Measurements from ENCODE around the gene CACNG5.

Gene CACNG5

GRCh38 chr17:66934040-66934439 is 99.1 kb downstream of the CACNG5 start:
- DNase-seq (ENCODE audit: low read depth, low spot score): no peak
- no peak overlapping the region for H3K27ac ChIP-seq
